GM21576 (cell line): Measurements from ENCODE around the gene HADH.
"Not testable (repeated sequence)": the region's sequence is repeated elsewhere in the genome, so short reads cannot be mapped to it uniquely, and the experiment has no call there.

Experiments
- ATAC-seq: cut with Tn5 transposase; IDR thresholded peaks from one replicate; pipeline ENCODE4 v1.9.1; 2021; ENCODE audit warnings: mild to moderate bottlenecking, moderate library complexity; ENCODE audit not compliant: unreplicated experiment

HADH gene

DNA sequence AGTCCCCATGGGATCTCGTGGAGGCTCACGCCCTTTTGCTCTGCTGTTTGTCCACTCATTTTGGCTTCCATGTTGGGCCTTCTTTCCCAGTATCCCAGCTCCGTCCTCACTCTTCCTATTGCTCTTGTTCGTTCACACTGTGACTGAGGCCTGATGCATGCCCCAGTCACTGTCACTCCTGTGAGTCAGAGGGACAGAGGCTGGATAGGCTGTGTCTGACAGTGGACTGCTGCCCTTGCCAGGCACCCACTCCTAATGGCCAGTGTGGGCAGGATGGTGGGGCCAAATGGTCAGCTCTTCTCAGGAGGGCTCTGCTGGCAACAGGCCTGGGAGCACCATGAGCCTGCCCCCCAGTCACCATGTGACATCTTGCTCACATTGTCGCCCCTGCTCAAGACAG is 40.0 kb downstream of the HADH start:
- ATAC-seq = no peak

GRCh38 chr4:108030332-108030731 is 40.6 kb downstream of the HADH start:
- peak; percentile 94 for ATAC-seq

DNA sequence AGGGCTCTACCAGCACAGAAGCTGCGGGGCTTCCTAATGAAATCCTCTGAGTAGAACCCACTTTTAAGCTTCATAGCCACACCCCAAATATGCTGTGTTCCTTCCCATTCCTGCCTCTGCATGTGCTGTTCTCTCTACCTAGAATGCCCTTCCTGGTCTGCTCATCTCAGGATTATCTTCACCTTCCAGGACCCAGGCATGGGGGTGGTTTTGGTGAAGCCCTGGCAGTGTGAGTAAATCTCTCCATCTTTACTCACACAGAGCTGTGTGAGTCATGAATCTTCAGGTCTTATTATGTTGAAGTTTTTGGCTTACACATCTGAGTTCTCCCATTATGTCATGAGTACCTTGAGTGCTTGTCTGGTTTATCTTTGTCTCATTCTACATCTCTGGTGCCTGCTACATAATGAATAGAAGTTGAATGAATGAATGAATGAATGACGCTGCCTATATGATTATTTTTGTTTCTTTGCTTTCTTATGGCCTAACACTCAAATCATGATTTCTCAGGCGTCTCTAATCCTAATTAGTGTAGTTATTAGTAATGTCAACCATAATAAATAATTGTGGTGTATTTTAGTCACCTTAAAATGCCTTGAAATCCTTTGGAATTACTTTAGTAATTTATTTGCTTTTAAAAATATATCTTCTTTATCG is 41.9 kb downstream of the HADH start:
- ATAC-seq = no peak

DNA sequence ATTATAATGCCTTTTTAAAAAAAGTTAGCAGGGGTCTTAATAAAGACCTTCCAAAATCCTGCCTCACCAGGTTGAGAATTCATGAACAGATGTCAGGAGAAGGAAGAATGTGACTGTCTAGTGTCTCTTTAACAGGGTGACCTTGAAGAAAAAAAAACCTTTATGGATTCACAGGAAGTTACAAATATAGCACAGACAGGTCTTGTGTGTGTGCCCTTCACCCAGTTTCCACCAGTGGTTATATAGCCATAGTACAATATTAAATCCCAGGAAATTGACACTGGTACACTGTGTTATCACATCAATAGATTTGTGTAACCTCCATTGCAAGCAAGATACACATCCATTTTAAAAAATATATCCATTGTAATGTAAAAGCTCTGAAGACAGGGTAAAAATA is 43.7 kb downstream of the HADH start:
- ATAC-seq = no peak

DNA sequence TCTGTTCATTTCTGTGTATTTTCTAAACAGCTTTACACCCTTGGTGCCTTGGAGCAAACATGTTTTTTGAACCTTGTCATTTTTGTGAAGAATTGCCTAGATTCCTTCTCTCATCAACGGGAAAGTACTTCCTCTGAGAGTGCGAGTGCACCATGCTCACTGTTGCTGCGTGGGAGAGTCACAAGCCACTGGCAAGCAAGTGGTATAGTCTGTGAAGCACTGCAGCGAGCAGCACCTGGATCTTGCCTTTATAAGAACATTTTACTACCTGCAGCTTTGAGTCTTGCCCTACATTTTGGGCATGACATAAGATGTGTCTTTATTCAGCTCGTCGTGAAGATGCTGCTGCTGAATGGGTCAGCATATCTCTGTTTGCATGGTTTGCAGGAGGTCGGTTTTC is 44.9 kb downstream of the HADH start:
- ATAC-seq = no peak

DNA sequence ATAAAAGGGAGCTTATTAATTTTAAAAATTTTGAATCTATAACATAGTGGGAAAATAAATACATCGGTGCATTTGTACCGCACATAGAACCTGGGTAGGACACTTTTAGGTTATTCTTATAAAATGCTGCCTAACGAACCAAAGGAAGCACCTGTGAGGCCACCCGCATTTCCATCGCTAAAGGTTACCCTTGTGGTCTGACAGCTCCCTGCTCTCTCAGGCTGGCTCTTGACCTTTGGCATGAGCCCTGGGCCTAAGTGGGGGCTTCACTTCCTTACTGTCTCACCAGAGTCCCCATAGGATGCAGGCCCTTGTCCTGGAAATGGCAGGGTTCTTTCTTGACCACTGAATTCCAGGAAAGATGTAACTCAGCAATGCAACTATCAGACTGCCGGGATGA is 46.0 kb downstream of the HADH start:
- no peak for ATAC-seq

DNA sequence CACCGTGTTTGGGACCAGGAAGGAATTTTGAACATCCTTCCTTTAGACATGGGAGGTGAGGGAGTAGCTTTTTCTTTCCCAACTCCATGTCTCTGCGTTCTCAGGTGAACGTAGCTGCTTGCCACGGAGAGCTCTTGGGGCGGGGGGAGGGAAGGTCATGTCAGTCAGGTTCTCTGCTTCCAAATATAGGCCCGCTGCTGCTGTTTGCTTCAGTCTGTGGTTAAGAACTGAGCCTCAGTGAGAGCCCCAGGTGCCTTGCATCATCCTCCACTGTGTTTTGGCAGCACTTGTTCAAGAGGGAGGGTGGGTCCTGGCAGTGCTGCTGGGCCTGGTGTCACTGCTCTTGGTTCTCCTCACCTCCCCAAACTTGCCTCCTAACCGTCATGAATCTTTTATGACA is 46.5 kb downstream of the HADH start:
- ATAC-seq = peak; percentile 95

DNA sequence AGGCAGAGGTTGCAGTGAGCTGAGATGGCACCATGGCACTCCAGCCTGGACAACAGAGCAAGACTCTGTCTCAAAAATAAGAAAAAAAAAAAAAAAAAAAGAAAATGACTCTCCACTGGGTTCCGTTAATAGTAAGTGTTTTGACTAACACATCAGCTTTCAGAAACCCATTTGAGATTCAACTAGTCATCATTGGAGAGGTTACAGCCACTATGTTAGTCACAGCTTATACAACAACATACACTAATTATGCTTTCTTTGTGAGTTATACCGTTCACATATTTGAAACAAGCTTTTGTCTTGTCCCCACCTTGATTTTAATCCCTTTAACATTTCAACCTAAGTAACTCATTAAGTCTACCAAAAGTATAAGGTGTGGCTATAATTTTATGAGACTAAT is 48.2 kb downstream of the HADH start:
- ATAC-seq = no peak

DNA sequence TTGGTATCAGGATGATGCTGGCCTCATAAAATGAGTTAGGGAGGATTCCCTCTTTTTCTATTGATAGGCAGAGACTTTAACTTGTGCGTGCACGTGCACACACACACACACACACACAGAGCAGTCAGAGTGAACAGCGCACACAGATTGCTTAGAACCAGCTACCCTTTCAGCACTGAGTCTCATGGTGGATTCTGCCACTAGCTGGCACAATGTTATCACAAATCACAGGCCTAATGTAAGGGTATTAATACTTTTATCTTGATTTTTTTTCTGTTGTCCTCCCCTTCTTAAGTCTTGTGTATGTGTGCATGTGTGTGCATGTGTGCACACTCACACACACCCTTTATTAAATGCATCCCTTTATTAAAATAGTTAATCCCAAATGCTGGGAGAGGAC is 53.2 kb downstream of the HADH start:
- no peak for ATAC-seq

DNA sequence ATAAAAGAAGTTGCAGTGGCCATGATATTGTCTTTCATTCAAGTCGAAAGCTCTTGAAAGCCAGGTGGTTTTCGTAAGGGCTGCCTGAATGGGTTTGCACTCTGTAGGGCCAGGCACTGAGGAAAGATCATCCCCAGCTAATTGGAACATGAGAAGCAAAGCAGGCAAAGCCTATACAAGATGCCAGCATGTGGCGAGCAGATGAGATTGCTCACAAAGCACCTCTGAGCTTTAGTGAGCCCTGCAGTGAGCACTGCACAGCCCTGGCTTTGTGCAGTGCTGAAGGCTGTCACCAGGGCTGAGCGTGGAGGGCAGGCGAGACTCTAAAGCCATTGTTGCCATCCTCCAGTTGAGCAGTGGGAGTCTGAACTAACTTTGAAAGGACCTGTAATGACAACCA is 53.8 kb downstream of the HADH start:
- ATAC-seq = no peak

- no peak for ATAC-seq
Measured at GRCh38 chr4:108044951-108045686, 55.4 kb downstream of the HADH start.

- ATAC-seq = no peak
Measured at GRCh38 chr4:108045687-108046024, 56.0 kb downstream of the HADH start.

DNA sequence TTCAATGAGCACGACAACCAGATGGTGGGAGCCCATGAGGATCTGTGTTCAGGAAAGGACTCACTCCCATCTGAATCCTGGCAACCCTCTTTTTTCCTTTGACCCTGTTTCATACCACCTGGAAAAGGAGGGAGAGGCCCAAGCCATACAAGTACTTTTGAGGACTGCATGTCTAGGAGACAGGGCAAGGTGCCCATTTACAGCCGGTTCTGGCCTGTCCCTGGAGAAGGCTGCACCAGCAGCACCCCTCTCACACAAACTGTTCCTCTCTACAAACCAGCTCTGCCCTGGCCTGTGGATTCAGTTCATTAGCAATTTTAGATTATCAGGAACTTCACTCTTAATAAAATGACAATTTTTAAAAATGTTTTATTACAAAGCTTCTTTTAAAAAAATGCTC is 57.5 kb downstream of the HADH start:
- no peak for ATAC-seq

GRCh38 chr4:108048157-108048556 is 58.5 kb downstream of the HADH start:
- ATAC-seq = no peak

GRCh38 chr4:108048997-108049396 is 59.3 kb downstream of the HADH start:
- ATAC-seq = no peak

GRCh38 chr4:108049406-108049805 is 59.7 kb downstream of the HADH start:
- no peak for ATAC-seq

GRCh38 chr4:108050166-108051111 is 60.8 kb downstream of the HADH start:
- ATAC-seq = not testable (repeated sequence)

DNA sequence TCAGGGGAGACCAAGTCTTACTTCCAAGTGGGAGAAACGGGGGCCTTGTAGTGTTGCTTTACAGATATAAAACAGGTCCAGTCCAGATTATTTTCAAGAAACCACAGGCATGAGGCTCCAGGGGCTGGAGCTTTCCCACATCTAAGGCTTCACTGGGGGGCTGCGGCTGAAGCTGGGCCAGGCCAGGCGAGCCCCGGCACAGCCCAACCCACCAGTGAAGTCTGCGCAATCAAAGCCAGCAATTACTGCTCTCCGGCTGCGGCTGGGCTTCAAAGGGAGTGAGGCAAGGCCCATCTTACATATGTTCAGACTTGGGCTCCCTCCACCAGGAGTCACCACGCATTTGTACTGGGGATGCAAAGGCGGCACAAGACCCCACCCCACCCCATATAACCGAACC is 61.7 kb downstream of the HADH start:
- no peak for ATAC-seq

DNA sequence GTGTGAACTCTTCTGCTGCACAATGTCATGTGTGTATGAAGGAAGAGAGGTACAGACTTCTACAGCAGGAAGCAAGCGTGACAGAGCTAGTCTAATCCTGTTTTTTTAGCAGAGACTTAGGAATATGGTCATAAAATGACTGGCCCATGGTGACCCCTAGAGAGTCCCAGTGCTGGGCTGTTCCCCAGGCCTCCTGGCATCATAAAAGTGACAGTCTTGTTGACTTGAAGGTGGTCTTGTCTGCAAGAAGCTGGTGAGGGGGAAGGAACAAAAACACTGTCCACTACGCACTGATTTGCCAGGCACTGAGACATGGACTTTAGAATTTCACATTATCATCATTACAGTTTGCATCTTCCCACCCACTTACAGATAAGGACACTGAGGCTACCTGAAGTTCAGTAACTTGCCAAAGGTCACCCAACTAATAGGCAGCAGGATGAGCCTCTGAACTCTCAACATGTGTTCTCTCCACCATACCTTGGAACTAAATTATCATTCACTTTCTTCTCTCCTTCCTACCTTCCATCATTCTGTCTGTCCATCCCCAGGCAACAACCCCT is 63.0 kb downstream of the HADH start:
- ATAC-seq = no peak

GRCh38 chr4:108053251-108053711 is 63.6 kb downstream of the HADH start:
- ATAC-seq = peak; percentile 76

DNA sequence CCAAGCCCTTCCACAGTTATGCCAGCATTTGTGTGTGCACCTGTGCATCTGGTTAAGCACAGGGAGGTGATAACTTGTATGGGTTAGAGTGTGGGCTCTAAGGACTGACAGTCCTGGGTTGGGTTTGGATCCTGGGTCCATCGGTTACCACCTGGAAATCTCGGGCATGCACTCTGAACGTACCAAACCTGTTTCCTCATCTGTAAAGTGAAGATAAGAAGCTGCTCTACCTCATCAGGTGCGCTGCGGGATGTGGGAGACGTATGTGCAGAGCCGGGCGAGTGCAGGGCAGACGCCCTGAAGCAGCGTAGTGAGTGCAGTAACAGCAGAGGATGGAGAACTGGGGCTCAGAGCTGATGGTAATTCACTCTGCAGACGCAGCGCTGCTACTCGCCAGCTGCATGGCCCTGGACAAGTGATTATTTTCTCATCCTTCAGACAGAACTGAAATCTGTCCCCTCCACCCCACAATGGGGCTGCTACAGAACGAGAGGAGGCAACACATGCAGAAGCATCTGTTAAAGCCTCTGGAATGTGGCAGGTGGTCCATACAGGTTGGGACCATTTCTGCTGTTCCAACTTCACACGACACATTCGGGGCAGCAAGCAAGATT is 64.4 kb downstream of the HADH start:
- no peak for ATAC-seq
